Epithelial cell of umbilical artery (primary cell): ENCODE data around the gene SRPX2. TPM values are rescaled to one million over a fixed set of nuclear protein-coding genes. Genes with fewer than 3 reads are reported as not detected.

ENCODE experiments used
- total RNA-seq: library from RNA; depleted of rRNA; stranded (reverse); fragments of >200 nt; gene quantifications from 2 replicates; pipeline ENCODE4 v1.2.3, GENCODE V29; 2014

The SRPX2 gene
- total RNA-seq = 76.4 and 97.8 TPM in 2 replicates

GRCh38 chrX:100643956-100644860, at the start of gene SRPX2:
Gene SRPX2 (plus strand): TSS chrX:100644199. CDS start chrX:100646323, 2,124 bp downstream.

GRCh38 chrX:100636321-100636991, 7.5 kb upstream of the SRPX2 start, which contains the start of gene TSPAN6:
Gene TSPAN6 (minus strand): TSS chrX:100636806. CDS start chrX:100636694, 112 bp downstream.

Other genes starting within 250 kb of the SRPX2 start
- gene PCDH19, start 233.9 kb upstream of the SRPX2 start, total RNA-seq = 0.32 and 0.46 TPM in 2 replicates
- gene TNMD, start 59.3 kb upstream of the SRPX2 start, total RNA-seq = not detected in 2 replicates
- gene TSPAN6, start 7.4 kb upstream of the SRPX2 start, total RNA-seq = 66.3 and 69.6 TPM in 2 replicates
- gene SYTL4, start 87.9 kb downstream of the SRPX2 start, total RNA-seq = 20.4 and 33.1 TPM in 2 replicates
- 19.2 and 26.6 TPM in 2 replicates for gene CSTF2, start 176.2 kb downstream of the SRPX2 start, total RNA-seq
- not detected in 2 replicates for gene NOX1, start 230.2 kb downstream of the SRPX2 start, total RNA-seq